ENCODE results near the gene MRPL9. TPM values are rescaled to one million over a fixed set of nuclear protein-coding genes. Genes with fewer than 3 reads are reported as not detected.

Gene MRPL9
- total RNA-seq, 2 donors from 2014 or later: 86.3 to 98.0 TPM

- H3K9me3 Mint-ChIP-seq: no peaks in the 10 kb centered on the region
- no peaks in the 10 kb centered on the region for H3K27me3 Mint-ChIP-seq (ENCODE audit: insufficient read depth)
- no peaks in the 10 kb centered on the region for H3K36me3 Mint-ChIP-seq (ENCODE audit: low read depth)
- no peak overlapping the region for H3K4me3 Mint-ChIP-seq
- H3K27ac ChIP-seq (ENCODE audit: low read depth, low read length): no peak overlapping the region
- TF ChIP-seq, protein P1, sequence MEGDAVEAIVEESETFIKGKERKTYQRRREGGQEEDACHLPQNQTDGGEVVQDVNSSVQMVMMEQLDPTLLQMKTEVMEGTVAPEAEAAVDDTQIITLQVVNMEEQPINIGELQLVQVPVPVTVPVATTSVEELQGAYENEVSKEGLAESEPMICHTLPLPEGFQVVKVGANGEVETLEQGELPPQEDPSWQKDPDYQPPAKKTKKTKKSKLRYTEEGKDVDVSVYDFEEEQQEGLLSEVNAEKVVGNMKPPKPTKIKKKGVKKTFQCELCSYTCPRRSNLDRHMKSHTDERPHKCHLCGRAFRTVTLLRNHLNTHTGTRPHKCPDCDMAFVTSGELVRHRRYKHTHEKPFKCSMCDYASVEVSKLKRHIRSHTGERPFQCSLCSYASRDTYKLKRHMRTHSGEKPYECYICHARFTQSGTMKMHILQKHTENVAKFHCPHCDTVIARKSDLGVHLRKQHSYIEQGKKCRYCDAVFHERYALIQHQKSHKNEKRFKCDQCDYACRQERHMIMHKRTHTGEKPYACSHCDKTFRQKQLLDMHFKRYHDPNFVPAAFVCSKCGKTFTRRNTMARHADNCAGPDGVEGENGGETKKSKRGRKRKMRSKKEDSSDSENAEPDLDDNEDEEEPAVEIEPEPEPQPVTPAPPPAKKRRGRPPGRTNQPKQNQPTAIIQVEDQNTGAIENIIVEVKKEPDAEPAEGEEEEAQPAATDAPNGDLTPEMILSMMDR (conservative IDR thresholded peaks at IDR 0.05): no peak
- WGBS, 2 experiments (ENCODE audit: insufficient coverage in 1 of 2, insufficient read length in 1 of 2): 95 to 100% methylated on average over 1 of the region's 1 CpG
- H3K9me3 ChIP-seq (ENCODE audit: control insufficient read depth, low read length): no peaks in the 10 kb centered on the region
- peak overlapping the region; percentile 86 for H3K27ac Mint-ChIP-seq
- peaks cover 17% of the 10 kb centered on the region for H3K4me1 Mint-ChIP-seq
- DNase-seq: no peak
- no peak overlapping the region for H3K4me3 ChIP-seq (ENCODE audit: low read length)
- H3K9ac ChIP-seq (ENCODE audit: extremely low read depth, low read length, poor library complexity, severe bottlenecking): no peak overlapping the region
- H3K36me3 ChIP-seq (ENCODE audit: control insufficient read depth, insufficient read depth, low read length): no peaks in the 10 kb centered on the region
- H3K27me3 ChIP-seq (ENCODE audit: control insufficient read depth, insufficient read depth, low read length, poor library complexity, severe bottlenecking): no peaks in the 10 kb centered on the region
- H3K4me1 ChIP-seq (ENCODE audit: control insufficient read depth, insufficient read depth, low read length): no peaks in the 10 kb centered on the region
Measured at GRCh38 chr1:151809985-151810556, 46.8 kb upstream of the MRPL9 start.

DNA sequence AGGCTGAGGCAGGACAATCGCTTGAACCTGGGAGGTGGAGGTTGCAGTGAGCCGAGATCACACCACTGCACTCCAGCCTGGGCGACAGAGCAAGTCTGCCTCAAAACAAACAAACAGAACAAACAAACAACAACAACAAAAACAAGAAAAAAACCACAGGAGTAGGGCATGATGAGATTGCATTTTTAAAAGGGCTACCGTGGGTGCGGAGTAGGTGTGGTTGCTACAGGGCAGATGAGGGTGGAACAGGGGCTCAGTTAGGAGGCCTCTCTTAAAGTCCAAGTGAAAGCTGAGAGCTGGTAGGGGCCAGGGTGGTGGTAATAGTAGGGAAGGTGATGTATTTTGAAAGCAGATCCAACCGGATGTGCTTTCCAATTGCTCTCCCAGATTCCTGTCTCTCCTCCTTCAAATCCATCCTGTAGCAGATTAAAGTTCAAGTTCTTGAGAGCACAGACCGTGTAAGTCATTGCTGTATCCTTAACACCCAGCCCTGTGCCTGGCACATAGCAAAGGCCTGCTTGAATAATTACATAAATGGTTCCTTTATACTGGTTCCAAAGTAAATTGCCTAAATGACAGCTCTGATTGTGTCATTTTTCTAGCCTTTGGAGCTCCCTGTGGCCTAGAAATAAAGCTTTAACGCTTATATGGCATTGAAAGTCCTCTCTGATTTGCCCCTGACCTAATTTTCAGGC is 46.1 kb upstream of the MRPL9 start:
- Mint-ChIP-seq H3K27ac (peak overlapping the region; percentile 86), H3K4me3 (no peak overlapping the region), H3K4me1 (peaks cover 17% of the 10 kb centered on the region), H3K36me3 (ENCODE audit: low read depth) (no peaks in the 10 kb centered on the region), H3K27me3 (ENCODE audit: insufficient read depth) (no peaks in the 10 kb centered on the region), H3K9me3 (no peaks in the 10 kb centered on the region)
- WGBS, 2 experiments (ENCODE audit: insufficient coverage in 1 of 2, insufficient read length in 1 of 2): 64 to 83% methylated on average over 2 to 8 of the region's 8 CpGs
- Histone ChIP-seq H3K27ac (ENCODE audit: low read depth, low read length) (no peak overlapping the region), H3K4me3 (ENCODE audit: low read length) (no peak overlapping the region), H3K27me3 (ENCODE audit: control insufficient read depth, insufficient read depth, low read length, poor library complexity, severe bottlenecking) (no peaks in the 10 kb centered on the region), H3K36me3 (ENCODE audit: control insufficient read depth, insufficient read depth, low read length) (no peaks in the 10 kb centered on the region), H3K9ac (ENCODE audit: extremely low read depth, low read length, poor library complexity, severe bottlenecking) (no peak overlapping the region), H3K4me1 (ENCODE audit: control insufficient read depth, insufficient read depth, low read length) (no peaks in the 10 kb centered on the region), H3K9me3 (ENCODE audit: control insufficient read depth, low read length) (no peaks in the 10 kb centered on the region)
- DNase-seq: no peak
- TF ChIP-seq, protein P1 (conservative IDR thresholded peaks at IDR 0.05): no peak

- peaks cover 17% of the 10 kb centered on the region for H3K4me1 Mint-ChIP-seq
- no peak overlapping the region for H3K4me3 Mint-ChIP-seq
- DNase-seq: no peak
- peaks cover 10% of the 10 kb centered on the region for H3K27me3 Mint-ChIP-seq (ENCODE audit: insufficient read depth)
- no peaks in the 10 kb centered on the region for H3K36me3 ChIP-seq (ENCODE audit: control insufficient read depth, insufficient read depth, low read length)
- H3K9ac ChIP-seq (ENCODE audit: extremely low read depth, low read length, poor library complexity, severe bottlenecking): no peak overlapping the region
- TF ChIP-seq, protein P1 (conservative IDR thresholded peaks at IDR 0.05): no peak
- no peaks in the 10 kb centered on the region for H3K9me3 Mint-ChIP-seq
- H3K4me1 ChIP-seq (ENCODE audit: control insufficient read depth, insufficient read depth, low read length): no peaks in the 10 kb centered on the region
- H3K27ac ChIP-seq (ENCODE audit: low read depth, low read length): no peak overlapping the region
- H3K4me3 ChIP-seq (ENCODE audit: low read length): no peak overlapping the region
- WGBS, 2 experiments (ENCODE audit: insufficient coverage in 1 of 2, insufficient read length in 1 of 2): 82% methylated on average over 1 of the region's 1 CpG; no CpG with 5 or more reads in 1 of the 2 experiments
- H3K27ac Mint-ChIP-seq: no peak overlapping the region
- no peaks in the 10 kb centered on the region for H3K9me3 ChIP-seq (ENCODE audit: control insufficient read depth, low read length)
- no peaks in the 10 kb centered on the region for H3K27me3 ChIP-seq (ENCODE audit: control insufficient read depth, insufficient read depth, low read length, poor library complexity, severe bottlenecking)
- H3K36me3 Mint-ChIP-seq (ENCODE audit: low read depth): no peaks in the 10 kb centered on the region
Measured at GRCh38 chr1:151807766-151808165, 44.5 kb upstream of the MRPL9 start.

All from endodermal cell (in vitro differentiated cells).